ENCODE data around the gene HSD3B7.
A peak's percentile ranks its signal among the peaks of the same experiment; 100 is the strongest.
"Not testable (repeated sequence)": the region's sequence is repeated elsewhere in the genome, so short reads cannot be mapped to it uniquely, and the experiment has no call there.

Gene HSD3B7

GRCh38 chr16:31000671-31001382 is 15.8 kb downstream of the HSD3B7 start:
- DNase-seq (ENCODE audit: low read depth): no peak

- no peak for DNase-seq (ENCODE audit: low read depth)
Observed at GRCh38 chr16:31001507-31002249, 16.7 kb downstream of the HSD3B7 start.

- no peak for DNase-seq (ENCODE audit: low read depth)
Observed at GRCh38 chr16:31002250-31002700, 17.3 kb downstream of the HSD3B7 start.

- no peak for DNase-seq (ENCODE audit: low read depth)
Observed at GRCh38 chr16:31002862-31003341, 17.9 kb downstream of the HSD3B7 start.

- no peak for DNase-seq (ENCODE audit: low read depth)
Observed at GRCh38 chr16:31003744-31004143, 18.7 kb downstream of the HSD3B7 start.

GRCh38 chr16:31004658-31005057 is 19.7 kb downstream of the HSD3B7 start:
- DNase-seq (ENCODE audit: low read depth): no peak

GRCh38 chr16:31005350-31006085 is 20.5 kb downstream of the HSD3B7 start:
- no peak for DNase-seq (ENCODE audit: low read depth)

GRCh38 chr16:31006086-31006385 is 21.0 kb downstream of the HSD3B7 start:
- no peak for DNase-seq (ENCODE audit: low read depth)

- no peak for DNase-seq (ENCODE audit: low read depth)
Observed at GRCh38 chr16:31006589-31006988, 21.6 kb downstream of the HSD3B7 start.

GRCh38 chr16:31007684-31008083 is 22.7 kb downstream of the HSD3B7 start:
- no peak for DNase-seq (ENCODE audit: low read depth)

- peak; percentile 96 for DNase-seq (ENCODE audit: low read depth)
Observed at GRCh38 chr16:31008149-31008548, 23.1 kb downstream of the HSD3B7 start.

- DNase-seq (ENCODE audit: low read depth): no peak
Observed at GRCh38 chr16:31008551-31008950, 23.5 kb downstream of the HSD3B7 start.

- no peak for DNase-seq (ENCODE audit: low read depth)
Observed at GRCh38 chr16:31009120-31009519, 24.1 kb downstream of the HSD3B7 start.

GRCh38 chr16:31009894-31010584 is 25.0 kb downstream of the HSD3B7 start:
- DNase-seq (ENCODE audit: low read depth): peak; percentile 48

- DNase-seq (ENCODE audit: low read depth): peak; percentile 49
Observed at GRCh38 chr16:31010585-31011325, 25.7 kb downstream of the HSD3B7 start, which contains the start of gene STX1B. Gene STX1B (minus strand): TSS chr16:31010638. CDS start chr16:31010396, 242 bp downstream.

GRCh38 chr16:31011815-31012214 is 26.8 kb downstream of the HSD3B7 start:
- DNase-seq (ENCODE audit: low read depth): not testable (repeated sequence)

- DNase-seq (ENCODE audit: low read depth): not testable (repeated sequence)
Observed at GRCh38 chr16:31013292-31013691, 28.3 kb downstream of the HSD3B7 start.

GRCh38 chr16:31016018-31016417 is 31.0 kb downstream of the HSD3B7 start:
- peak; percentile 36 for DNase-seq (ENCODE audit: low read depth)

- DNase-seq (ENCODE audit: low read depth): not testable (repeated sequence)
Observed at GRCh38 chr16:31017756-31018155, 32.7 kb downstream of the HSD3B7 start.

- no peak for DNase-seq (ENCODE audit: low read depth)
Observed at GRCh38 chr16:31020536-31020935, 35.5 kb downstream of the HSD3B7 start.

- no peak for DNase-seq (ENCODE audit: low read depth)
Observed at GRCh38 chr16:31022544-31023251, 37.7 kb downstream of the HSD3B7 start.
